Measurements from ENCODE around the gene KIAA1671.

The KIAA1671 gene

DNA sequence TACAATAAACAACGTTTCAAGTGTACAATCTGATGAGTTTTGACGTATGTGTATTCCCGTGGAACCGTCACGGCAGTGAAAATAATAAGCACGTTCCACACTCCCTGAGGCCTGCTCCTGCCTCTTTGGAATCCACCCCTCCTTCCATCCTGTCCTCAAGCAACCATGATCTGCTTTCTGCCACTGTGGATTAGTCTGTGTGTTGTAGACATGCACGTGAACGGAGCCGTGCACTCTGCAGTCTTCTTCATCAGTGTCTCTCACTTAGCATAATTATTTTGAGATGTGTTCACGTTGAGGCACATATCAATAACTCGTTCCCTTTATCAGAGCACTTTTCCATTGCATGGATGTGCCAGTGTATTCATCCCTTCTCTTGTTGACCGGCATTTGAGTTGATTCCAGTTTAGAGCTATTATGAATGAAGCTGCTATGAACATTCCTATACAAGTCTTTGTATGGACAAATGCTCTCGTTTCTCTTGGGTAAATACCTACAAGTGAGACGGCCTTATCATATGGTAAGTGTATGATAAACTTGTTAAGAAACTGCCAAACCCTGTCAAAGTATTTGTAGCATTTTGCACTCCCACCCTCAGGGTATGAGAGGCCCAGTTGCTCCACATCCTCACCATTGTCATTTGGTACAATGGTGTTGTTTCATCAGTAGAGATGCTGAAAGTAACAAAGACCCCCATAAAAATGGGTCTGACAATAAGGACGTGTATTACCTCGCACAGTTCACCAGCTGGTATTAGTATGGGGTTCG lies 144.3 kb downstream of the KIAA1671 start:
- no peak for DNase-seq

DNA sequence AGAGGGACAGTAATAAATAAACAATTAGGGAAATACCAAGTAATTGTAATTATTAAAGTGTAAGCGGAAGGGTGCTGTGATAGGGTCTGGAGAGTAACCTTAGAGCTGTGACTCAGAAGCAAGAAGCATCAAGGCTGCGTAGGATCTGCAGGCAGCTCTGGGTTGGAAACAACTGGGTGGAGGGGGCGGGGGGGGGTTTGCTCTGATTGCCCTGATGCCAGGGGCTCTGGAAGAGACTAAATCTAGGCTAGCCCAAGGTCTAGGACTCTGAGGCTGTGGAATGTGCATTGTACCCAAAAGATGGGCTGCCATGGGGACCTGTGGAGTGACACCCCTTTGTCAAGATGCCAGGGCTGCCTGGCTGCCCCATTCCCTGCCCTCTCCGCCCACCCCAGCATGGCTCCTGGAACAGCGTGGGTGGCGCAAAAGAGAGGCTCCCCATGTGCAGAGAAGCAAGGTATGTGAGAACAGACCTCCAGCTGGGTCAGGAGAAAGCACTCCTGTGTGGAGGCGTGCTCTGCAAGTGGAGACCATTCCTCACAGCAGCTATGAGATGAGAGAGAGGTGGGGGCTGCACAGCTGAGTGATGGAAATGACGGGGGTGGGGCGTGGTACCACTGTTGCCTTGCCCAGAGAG lies 146.0 kb downstream of the KIAA1671 start:
- DNase-seq, result no peak

DNA sequence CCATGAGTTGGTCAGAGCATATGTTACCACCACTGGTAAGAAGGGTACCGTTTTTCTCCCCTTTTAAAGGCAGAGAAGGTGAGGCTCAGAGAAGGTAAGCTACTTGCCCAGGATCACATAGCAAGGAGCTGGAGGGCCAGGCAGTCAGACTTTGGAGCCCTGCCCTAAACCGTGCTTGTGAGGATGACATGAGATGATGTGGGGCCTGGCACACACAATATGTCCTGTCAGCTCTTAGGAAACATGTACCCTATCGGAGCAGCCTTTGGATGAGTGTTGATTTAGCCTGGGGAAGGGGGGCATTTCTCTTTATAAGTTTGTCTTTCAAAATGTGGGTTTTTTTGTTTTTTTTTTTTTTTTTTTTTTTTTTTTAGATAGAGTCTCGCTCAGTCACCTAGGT lies 146.7 kb downstream of the KIAA1671 start:
- no peak for DNase-seq

DNA sequence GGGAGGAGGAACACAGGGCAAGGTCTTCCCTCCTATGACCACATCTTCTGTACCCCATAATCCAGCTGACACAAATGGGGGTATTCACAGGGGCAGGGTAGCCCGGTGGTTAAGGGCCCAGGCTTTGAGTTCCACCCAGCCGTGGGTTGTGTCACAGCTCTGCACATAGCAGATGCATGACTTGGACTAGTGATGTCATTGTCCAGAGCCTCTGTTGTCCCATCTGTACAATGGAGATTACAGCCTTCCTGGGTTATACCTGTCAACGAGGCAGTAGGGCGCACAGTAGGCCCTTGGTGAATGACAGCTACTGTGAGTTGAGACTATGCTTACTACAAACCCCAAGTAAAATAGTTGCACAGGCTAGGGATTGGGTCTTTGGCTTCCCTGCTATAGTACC lies 147.9 kb downstream of the KIAA1671 start:
- DNase-seq, result no peak

DNA sequence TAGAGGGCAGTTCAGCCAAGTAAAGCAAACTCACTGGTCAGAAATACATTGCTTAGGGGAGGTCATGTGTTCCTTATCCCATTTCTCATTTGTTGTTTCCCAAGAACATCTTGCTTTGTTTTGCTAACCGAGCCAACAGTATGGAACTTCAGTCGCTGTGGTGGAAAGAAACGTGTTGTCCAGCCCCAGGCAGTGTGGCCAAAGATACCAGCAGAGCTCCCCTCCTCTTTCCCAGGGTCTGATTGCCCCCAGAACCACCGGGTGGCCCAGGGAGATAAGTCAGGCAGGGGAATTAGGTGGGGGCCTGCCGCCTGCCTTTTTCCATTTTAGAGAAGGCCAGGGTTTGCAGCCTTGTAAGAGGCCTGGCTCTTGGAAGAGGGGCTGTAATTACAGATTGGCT lies 148.4 kb downstream of the KIAA1671 start:
- DNase-seq, result no peak

DNA sequence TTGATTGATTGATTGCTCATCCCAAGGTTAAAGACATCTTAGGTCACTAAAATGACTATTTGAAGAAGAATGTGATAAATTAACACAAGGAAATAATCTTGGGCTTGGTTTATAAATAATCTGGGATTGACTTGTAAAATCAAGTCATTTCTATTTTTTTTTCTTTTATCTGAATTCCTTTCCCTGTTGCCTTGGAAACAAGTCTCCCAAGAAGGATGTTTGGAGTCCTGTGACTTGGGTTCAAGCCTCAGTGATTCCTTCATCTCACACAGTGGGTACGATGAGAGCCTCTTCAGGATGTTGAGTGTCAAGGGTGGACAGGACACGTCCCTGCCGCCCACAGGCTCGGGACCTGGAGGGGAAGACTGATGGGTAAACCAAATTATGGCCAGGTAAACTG lies 149.0 kb downstream of the KIAA1671 start:
- no peak for DNase-seq

DNA sequence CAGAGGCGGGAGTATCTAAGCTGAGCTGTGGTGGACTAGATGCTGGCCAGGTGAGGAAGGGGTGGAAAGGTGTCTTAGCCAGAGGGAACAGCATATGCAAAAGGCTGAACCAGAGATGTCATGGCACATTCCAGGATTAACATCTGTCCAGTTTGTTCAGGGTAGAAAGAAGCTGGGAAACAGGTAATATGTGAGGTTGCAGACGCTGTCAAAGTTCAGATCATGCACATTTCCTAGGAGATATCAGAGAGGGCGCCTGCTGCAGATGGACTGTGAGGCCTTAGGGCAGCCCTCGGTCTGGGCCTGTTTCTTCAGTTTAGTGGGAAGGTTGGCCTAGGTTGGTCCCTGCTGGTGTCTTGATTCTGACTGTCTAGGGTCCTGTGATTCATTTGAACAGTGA lies 149.5 kb downstream of the KIAA1671 start:
- no peak for DNase-seq

DNA sequence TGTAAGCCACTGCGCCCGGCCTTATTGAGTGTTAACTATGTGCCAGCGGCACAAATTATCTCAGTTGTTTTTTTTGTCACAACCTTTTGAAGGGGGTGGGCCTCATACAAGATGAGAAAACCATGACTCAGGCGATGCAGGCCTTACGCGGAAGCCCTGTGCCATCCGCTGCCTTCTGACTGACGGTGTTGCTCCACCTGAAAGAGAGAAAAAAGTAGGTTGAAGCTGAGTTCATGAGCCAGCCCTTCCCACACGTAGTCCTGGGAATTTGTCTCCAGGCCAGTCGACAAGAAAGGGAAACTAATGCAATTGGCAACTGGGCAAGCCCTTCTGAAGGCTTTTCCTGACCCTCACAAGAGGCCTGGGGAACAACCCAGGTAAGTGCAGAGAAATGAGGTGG lies 150.2 kb downstream of the KIAA1671 start:
- DNase-seq, result no peak

DNA sequence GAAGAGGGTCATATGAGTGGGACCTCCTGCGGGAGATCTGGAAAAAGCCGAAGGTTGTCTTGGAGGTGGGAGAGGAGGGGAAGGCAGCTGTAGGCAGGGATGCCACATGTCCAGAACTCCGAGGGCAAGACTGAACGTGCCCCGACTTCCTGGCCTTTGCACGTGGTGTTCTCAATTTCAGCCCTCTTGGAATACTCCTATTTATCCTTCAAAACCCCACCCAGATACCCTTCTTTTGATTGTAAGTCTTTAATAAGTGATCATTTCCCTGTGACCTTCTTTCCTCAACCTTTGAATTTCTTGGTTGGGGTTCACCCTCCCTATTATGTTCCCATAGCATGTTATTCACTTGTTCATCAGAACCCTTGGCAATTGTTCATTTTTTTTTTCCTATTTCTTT lies 151.9 kb downstream of the KIAA1671 start:
- DNase-seq, result no peak

DNA sequence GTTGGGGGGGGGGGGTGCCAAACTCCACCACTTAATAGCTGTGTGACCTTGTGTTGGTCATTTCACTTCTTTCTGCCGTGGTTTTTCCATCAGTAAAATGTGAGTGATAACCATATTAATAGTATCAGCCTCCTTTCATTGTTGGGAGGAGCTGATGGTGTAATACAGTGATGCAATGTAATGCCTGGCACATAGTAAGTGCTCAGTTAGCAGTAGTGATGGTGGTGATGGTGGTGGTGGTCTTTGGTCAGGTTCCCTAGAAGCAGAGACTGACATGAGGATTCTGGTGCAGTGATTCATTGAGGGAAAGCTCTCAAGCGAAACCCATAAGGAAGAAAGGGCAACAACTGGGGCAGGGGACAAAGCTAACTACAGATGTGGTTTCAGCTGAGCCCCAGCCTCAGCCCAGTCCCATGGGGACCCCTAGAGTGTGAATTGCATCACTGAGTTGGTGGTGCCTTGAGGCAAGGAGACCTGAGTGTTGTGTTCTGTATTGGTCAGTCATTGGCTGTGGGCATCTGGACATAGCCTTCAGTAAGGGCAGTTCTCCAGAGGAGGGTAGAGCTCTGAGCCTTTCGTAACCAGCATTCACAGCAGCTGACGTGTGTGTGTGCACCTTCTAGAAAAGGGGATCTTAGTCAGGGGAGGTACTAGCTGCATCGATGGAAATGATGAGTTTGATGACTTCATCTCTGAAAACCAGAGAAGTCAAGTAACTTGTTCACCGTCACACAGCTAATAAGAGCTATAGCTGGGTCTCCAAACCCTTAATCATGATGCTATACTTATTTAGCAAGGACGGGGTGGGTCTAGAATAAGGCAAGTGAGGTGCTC lies 153.5 kb downstream of the KIAA1671 start:
- no peak for DNase-seq

DNA sequence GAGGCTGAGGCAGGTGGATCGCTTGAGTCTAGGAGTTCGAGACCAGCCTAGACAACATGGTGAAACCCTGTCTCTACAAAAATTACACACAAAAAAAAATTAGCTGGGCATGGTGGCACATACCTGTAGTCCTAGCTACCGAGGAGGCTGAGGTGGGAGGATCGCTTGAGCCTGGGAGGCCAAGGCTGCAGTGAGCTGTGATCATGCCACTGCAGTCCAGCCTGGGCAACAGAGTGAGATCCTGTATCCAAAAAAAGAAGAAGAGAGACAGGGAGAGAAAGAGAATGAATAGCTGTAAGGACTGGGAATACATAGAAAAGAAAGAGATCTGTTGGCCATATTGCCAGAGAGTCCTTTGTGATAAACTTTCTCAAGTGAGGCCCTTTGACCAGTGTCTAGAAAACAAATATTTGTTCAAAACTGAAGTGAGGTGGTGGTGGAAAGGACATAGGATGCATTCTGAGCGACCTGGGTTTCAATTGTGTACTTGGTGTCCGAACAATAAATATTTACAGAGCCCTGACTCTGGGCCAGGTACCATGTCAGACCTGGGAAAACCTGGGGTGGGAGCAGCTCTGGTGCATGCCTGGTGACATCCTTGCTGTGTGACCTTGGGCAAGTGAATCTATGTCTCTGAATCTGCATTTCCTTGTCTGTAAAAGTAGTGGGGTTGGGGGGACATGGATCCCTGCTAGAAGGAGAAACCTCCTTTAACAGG lies 157.5 kb downstream of the KIAA1671 start:
- no peak for DNase-seq

DNA sequence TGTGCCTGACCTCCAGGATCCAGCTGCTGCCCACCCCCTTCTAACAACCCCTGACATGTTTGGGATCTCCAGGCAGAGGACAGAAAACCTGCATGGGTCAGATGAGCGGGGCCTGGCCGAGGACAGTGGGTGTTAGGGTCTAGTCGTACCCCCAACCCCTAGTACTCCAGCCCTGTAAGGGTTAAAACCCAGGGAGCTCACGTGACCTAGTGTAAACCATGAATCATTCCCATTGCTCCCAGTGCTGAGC lies 158.0 kb downstream of the KIAA1671 start:
- DNase-seq, result no peak

DNA sequence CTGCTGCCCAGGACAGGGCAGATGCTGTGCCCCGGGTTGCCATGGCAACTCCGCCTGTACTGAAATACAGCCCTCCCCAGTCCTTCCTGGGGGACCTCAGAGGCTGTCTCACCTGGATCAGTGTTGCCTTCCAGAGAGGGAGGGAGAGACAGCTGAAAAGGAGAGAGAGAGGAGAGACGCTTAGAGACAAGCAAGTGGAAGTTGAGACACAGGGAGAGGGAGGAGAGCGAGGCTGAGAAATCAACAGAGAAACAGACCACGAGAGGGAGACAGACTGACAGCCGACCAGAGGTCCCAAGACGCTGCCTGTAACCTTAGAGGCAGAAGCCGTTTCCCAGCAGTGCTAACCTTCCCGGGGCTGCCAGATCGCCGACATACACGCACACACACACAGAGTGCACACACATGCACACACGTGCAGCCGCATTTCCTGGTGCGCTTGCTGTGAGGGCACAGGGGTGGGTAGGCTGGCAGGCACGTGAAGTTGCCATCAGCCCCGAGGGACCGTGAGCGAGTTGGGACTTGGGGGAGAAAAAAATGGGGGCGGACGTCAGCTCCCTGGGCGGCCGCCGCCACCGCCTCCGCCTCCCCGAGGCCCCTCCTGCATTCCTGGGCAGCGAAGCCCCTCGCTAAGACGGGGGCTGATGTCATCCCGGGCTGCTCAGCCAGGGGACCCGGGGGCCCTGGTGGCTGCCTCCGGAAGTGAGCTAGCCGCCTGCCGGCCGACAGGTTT lies 158.5 kb downstream of the KIAA1671 start:
- DNase-seq, result peak; percentile 48

DNA sequence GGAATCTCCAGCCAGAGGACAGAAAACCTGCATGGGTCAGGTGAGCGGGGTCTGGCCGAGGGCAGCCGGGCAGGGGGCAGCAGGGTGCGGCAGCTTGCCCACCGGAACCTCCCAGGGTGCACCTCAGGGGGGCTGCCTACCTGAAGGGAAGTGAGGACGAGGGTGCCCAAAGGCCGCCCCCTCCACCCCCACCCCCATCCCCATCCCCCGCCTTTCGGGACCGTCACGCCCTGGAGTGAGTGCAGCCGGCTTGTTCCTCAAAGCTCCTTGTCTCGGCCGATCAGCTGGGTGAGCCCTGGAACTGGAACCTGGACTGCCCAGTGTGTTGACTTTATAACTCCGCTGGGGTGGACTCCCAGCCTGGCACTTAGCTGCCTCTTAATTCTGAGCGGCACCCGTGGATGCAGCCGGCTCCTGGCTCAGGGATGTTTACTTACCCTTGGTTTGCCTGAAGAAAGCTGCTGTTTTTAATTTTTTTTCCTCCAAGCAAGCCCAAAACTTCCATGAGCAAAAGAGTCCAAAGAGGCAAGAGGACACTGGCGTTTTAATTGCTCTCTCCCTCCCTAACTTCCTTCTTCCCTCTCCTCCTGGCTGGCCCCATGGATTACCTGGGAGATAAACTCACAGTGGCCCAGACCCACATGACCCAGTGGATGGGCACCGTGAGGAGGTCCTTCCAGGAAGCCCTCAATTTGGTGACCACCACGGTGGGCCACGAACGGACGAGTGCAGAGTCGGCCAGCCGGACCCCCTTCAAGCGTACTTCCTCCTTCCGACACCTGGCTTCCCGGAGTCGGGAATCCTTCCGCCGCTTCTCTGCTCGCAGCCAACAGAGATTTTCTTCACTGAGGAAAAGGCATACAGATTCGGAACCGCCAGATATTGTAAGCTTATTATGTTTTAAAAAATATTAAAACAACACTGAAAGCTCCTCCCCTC lies 159.3 kb downstream of the KIAA1671 start:
- DNase-seq, result no peak

DNA sequence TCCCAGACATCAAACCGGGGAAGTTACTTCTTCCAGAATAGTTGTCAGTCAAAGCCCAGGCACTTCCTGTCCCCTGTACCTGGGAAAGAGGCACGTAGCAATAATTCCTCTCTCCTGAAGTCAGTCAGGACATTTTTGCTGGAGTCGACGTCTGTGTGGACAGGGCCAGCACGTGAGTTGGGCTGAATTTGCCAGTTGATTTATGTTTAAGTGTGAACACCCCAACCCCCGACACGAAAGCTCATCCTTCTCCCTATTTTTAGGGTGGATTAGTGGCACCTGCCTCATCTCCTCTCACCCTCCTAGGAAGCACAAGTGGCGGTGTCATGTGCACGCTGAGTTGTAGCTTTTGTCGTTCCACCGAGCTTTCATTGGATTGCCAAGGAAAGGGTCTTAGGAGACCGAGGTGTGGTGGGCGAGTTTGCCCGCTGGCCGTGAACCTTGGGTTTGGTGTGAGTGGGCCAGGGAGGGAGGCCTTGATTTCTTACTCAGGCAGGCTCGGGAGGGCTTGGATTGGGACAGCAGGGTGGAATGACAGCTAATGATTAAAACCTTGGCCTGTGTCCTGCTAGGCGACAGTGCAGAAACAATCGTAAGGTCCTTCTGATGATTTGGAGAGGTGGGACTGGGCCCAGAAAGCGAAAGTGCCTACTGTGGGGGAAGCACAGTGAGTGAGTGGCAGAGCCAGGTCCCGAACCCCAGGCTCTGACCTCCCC lies 160.2 kb downstream of the KIAA1671 start:
- DNase-seq, result no peak

DNA sequence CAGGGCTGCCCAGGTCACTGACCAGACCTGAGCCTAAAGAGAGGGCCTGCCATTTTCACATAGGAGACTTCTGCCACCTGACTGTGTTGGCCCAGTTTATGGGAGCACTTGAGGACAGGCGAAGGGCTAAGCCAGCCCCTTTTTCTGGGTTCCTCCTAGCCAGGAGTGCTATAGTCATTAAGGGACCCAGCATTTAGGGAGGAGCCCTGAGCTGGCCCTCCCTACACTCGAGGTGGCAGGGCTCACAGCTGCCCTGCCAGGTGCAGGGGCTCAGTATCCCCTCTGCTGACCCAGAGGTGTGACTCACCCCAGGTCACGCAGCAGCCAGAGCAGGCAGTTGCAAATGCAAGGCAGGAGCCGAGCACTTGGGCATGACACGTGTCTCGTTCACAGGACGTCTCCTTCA lies 160.8 kb downstream of the KIAA1671 start:
- no peak for DNase-seq

DNA sequence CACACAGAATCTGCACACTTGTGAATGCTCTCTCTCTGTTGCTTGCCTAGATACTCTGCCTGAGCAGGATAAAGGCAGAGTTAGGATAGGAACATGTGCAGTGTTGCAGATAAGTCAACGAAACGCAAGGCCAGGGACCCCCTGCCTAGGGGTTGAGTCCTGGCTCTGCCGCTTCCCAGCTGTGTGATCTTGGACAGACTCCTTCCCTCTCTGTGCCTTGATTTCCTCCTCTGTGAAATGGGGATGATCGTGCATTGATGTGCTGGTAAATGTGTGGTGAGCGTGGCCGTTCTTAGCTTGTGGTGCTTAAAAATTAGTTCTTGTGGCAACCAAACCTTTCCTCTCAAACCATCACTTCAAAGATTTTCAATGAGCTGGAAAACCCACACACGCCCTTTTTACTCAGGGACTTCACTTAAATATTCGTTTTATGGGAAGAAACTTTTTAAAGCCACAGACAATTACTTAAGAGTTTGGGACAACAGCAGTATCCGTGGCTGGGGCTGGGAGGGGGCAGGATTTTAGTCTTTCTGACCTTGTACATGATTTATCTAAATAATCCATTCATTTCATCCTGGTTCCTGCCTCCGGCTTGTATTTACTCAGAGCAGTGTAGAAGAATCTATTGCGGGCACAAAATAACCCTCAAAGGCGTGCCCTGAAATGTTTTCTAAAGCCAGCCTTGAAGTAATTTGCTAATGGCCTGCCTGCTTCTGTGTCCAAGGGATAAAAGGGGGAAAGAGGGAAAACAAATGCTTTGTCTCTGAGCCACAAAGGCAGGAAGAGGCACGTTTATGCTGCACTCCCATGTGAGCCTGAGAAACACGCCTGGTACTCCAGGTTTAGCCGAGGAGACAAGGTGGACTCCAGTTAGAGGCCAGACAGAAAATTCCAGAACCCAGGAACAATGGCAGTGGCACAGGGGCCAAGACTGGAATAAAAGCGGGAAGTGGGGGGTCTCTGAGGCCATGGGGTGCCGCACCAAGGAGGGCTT lies 162.2 kb downstream of the KIAA1671 start:
- DNase-seq, result no peak

DNA sequence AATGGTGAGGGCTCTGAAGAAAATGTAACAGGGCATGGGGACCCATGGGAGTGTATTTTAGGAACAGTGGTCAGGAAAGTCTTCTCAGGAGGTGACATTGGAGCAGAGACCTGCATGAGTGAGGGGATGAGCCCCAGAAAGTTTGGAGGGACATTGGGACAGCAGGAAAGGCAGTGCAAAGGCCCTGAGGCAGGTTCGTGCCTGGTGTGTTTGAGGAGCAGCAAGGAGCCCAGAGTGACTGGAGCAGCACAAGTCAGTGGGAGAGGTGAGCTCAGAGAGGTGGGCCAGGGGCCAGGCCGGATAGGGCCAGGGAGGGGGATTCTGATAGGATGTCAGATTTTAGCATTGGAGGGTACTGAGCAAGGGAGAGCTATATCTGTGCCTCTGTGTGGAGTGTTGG lies 167.1 kb downstream of the KIAA1671 start:
- no peak for DNase-seq

DNA sequence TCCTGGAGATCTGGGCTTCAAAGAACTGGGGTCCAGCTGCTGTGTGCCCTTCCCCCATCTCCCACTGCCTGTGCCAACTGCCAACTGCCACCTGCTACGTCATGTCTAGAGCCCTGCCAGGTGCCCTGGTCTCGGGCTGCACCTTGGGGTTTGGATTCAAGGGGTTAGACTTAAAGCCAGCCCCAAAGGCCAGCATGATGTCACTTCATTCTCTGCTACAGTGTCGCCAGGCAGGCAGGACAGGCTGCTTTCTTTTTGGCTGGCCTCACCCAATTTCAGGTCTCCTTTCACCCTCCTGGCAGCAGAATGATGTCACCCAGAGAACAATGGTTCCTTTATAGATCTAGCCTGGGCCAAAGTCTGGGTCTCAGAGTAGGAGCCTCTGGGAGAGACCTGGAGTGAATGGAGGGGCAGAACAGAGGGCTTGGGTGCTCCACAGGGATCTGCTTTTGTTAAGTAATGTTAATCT lies 167.6 kb downstream of the KIAA1671 start:
- DNase-seq, result no peak

Measured in NCI-H1694 (cell line).